Esophagus muscularis mucosa (tissue), 4 donors: ENCODE data around the gene ARPC2.

Experiments used
- EP300 ChIP-seq: sonication (generic); formaldehyde crosslinking; IDR thresholded peaks from one replicate; pipeline ENCODE4 v1.6.1; 2017; ENCODE audit warnings: antibody characterized with exemption
- POLR2A ChIP-seq: fragments of 450-650 bp; IDR thresholded peaks from one replicate; pipeline ENCODE4 v1.6.1; 2017; ENCODE audit warnings: antibody characterized with exemption, moderate library complexity, mild to moderate bottlenecking, low read depth
- TF ChIP-seq, protein P1 (sequence below), 3 experiments: fragments of 200-600 bp in 2 of 3; fragments of 450-650 bp in 1 of 3; sonication (generic) in 2 of 3; IDR thresholded peaks; one replicate each; pipeline ENCODE4 v1.5.1; 2017 to 2019; ENCODE audit warnings: antibody characterized with exemption in 3 of 3, mild to moderate bottlenecking in 2 of 3, moderate library complexity in 1 of 3

- TF ChIP-seq, protein P1, sequence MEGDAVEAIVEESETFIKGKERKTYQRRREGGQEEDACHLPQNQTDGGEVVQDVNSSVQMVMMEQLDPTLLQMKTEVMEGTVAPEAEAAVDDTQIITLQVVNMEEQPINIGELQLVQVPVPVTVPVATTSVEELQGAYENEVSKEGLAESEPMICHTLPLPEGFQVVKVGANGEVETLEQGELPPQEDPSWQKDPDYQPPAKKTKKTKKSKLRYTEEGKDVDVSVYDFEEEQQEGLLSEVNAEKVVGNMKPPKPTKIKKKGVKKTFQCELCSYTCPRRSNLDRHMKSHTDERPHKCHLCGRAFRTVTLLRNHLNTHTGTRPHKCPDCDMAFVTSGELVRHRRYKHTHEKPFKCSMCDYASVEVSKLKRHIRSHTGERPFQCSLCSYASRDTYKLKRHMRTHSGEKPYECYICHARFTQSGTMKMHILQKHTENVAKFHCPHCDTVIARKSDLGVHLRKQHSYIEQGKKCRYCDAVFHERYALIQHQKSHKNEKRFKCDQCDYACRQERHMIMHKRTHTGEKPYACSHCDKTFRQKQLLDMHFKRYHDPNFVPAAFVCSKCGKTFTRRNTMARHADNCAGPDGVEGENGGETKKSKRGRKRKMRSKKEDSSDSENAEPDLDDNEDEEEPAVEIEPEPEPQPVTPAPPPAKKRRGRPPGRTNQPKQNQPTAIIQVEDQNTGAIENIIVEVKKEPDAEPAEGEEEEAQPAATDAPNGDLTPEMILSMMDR (IDR thresholded peaks at IDR 0.05), result no peak
- TF ChIP-seq POLR2A, result no peak
- TF ChIP-seq EP300, result no peak
These were observed 47.0 kb upstream of the ARPC2 start for GRCh38 chr2:218169757-218170546.
